Measurements from ENCODE around the gene THSD7A. TPM values are rescaled to one million over a fixed set of nuclear protein-coding genes. Genes with fewer than 3 reads are reported as not detected.

Gene THSD7A
- total and polyA plus RNA-seq, 2 of the 8 experiments (the other 6 are each of a cell fraction or from before 2014, with no cell fraction given), result 0.44 to 1.2 TPM

DNA sequence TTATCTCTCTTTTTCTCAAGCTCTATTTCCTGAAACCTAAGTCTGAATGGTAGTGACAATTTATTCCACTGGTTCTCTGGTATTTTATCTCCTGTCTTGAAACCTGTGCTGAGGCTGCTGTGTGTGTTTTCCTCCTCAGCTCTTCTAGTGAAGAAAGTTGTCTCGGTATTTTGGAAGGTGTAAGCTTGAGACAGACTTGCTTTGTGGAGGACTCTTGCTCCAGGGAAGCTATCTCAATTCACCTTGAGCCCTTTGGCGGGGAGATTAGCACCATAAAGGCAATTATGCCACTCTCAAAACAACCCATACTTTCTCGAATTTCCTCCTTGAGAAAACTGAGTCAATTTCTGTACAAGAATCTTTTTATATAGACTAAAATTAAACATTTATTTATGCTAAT is 141.6 kb downstream of the THSD7A start:
- Histone ChIP-seq H3K9ac (replicated peaks in 1 of 4; ENCODE audit: extremely low read depth in 1 of 4, low read depth in 3 of 4, low read length in 3 of 4) (no peak overlapping the region), H2BK12ac (ENCODE audit: low read depth, low read length) (no peak overlapping the region), H3K23ac (ENCODE audit: insufficient read length) (no peak overlapping the region), H3K4me1 (replicated peaks in 1 of 4; ENCODE audit: control insufficient read depth in 3 of 4, insufficient read depth in 4 of 4, low read length in 3 of 4) (no peaks in the 10 kb centered on the region), H3K36me3 (ENCODE audit: control insufficient read depth in 2 of 4, insufficient read depth in 4 of 4, low read length in 3 of 4) (no peaks in the 10 kb centered on the region), H2BK15ac (ENCODE audit: low read length) (no peak overlapping the region), H4K91ac (replicated peaks; ENCODE audit: insufficient read length, low read length) (no peak overlapping the region), H3K4me3 (ENCODE audit: extremely low read depth in 1 of 4, insufficient read depth in 2 of 4, low read depth in 3 of 4, low read length in 4 of 4) (no peak overlapping the region), H3K4me2 (ENCODE audit: insufficient read depth in 1 of 2, low read depth in 2 of 2, low read length in 2 of 2) (no peak overlapping the region), H3K27ac (ENCODE audit: low read depth, low read length) (no peak overlapping the region), H3K56ac (replicated peaks; ENCODE audit: insufficient read length, low read depth, low read length) (no peak overlapping the region), H2BK120ac (replicated peaks; ENCODE audit: low read depth, low read length) (no peak overlapping the region), H3K23me2 (ENCODE audit: low read depth, low read length) (no peaks in the 10 kb centered on the region), H2AFZ (ENCODE audit: low read length) (no peak overlapping the region), H3K4ac (replicated peaks; ENCODE audit: insufficient read length, low read depth, low read length) (no peak overlapping the region), H2AK5ac (ENCODE audit: low read depth, low read length) (no peak overlapping the region), H3K27me3 (replicated peaks in 1 of 4; ENCODE audit: control insufficient read depth in 3 of 4, extremely low read depth in 1 of 4, insufficient read depth in 3 of 4, low read length in 3 of 4) (no peaks in the 10 kb centered on the region), H3K9me3 (ENCODE audit: insufficient read depth in 2 of 2, low read depth in 1 of 2, low read length in 1 of 2) (no peaks in the 10 kb centered on the region), H4K8ac (ENCODE audit: extremely low read depth, insufficient read depth, low read length) (no peak overlapping the region), H3K79me2 (ENCODE audit: control insufficient read depth in 1 of 2, insufficient read depth in 2 of 2, low read length in 2 of 2) (no peaks in the 10 kb centered on the region), H4K5ac (ENCODE audit: insufficient read length, low read depth, low read length) (no peak overlapping the region), H4K20me1 (replicated peaks in 1 of 2; ENCODE audit: control insufficient read depth in 1 of 2, insufficient read depth in 2 of 2, low read length in 2 of 2) (no peaks in the 10 kb centered on the region), H2BK5ac (ENCODE audit: low read depth, low read length) (no peak overlapping the region), H3K18ac (ENCODE audit: extremely low read depth, low read length) (no peak overlapping the region), H2BK20ac (ENCODE audit: low read length) (no peak overlapping the region), H3K79me1 (ENCODE audit: low read depth, low read length) (no peaks in the 10 kb centered on the region), H3K14ac (ENCODE audit: insufficient read length) (no peak overlapping the region)
- 57% methylated on average over 3 of the region's 3 CpGs; no CpG with 5 or more reads in 1 of the 2 experiments for WGBS, 2 experiments (ENCODE audit: extremely low coverage in 1 of 2, insufficient coverage in 1 of 2, insufficient read length in 1 of 2, insufficient replicate concordance in 2 of 2, low coverage in 1 of 2, low lambda C conversion rate in 2 of 2, missing lambda C conversion rate in 1 of 2)
- POLR2A ChIA-PET (ENCODE audit: partially characterized antibody), result no interaction called here
- no peak for FAIRE-seq
- CTCF ChIA-PET (ENCODE audit: partially characterized antibody), result no interaction called here
- peak; percentile 64 for TF ChIP-seq TBP (IDR thresholded peaks at IDR 0.05; ENCODE audit: low read depth, low read length)
- no peak for TF ChIP-seq JUND (IDR thresholded peaks at IDR 0.05; ENCODE audit: low read length)
- DNase-seq (ENCODE audit: low read depth in 1 of 2, low spot score in 2 of 2), result no peak

Data from H1 (cell line).